Skin of body (tissue), 2 donors: ENCODE data around the gene MCU. TPM values are rescaled to one million over a fixed set of nuclear protein-coding genes. Genes with fewer than 3 reads are reported as not detected.
"Not testable (repeated sequence)": the region's sequence is repeated elsewhere in the genome, so short reads cannot be mapped to it uniquely, and the experiment has no call there.

ENCODE experiments used
- DNase-seq: peaks from one replicate; lab custom pipeline; 2025; lab: John Stamatoyannopoulos, UW
- total RNA-seq: library from RNA; depleted of rRNA; stranded (reverse); fragments of >200 nt; gene quantifications from one replicate; pipeline ENCODE4 v1.2.3, GENCODE V29; 2014

Gene MCU
- total RNA-seq, 1 donor from 2014 or later = 31.2 TPM

GRCh38 chr10:72686430-72686829, 5.5 kb upstream of the MCU start:
- DNase-seq = not testable (repeated sequence)

GRCh38 chr10:72687035-72687434, 4.9 kb upstream of the MCU start:
- no peak for DNase-seq

GRCh38 chr10:72688208-72688651, 3.7 kb upstream of the MCU start:
- no peak for DNase-seq

- DNase-seq = no peak
Observed at GRCh38 chr10:72689660-72690059, 2.3 kb upstream of the MCU start.

GRCh38 chr10:72690071-72690755, 1.7 kb upstream of the MCU start:
- no peak for DNase-seq

GRCh38 chr10:72691470-72691862, 477 bp upstream of the MCU start:
- no peak for DNase-seq

GRCh38 chr10:72692744-72692993, 726 bp downstream of the MCU start:
- no peak for DNase-seq

GRCh38 chr10:72692994-72693781, 1.2 kb downstream of the MCU start:
- no peak for DNase-seq

- DNase-seq = peak; percentile 16
Observed at GRCh38 chr10:72694476-72695369, 2.8 kb downstream of the MCU start.

- no peak for DNase-seq
Observed at GRCh38 chr10:72695496-72695895, 3.6 kb downstream of the MCU start.

GRCh38 chr10:72697716-72698115, 5.8 kb downstream of the MCU start:
- DNase-seq = no peak

GRCh38 chr10:72702465-72702864, 10.5 kb downstream of the MCU start:
- not testable (repeated sequence) for DNase-seq

- no peak for DNase-seq
Observed at GRCh38 chr10:72702868-72703581, 11.1 kb downstream of the MCU start.

GRCh38 chr10:72704117-72704516, 12.2 kb downstream of the MCU start:
- no peak for DNase-seq

- peak; percentile 63 for DNase-seq
Observed at GRCh38 chr10:72709041-72709440, 17.1 kb downstream of the MCU start.

- no peak for DNase-seq
Observed at GRCh38 chr10:72712136-72712535, 20.2 kb downstream of the MCU start.

- no peak for DNase-seq
Observed at GRCh38 chr10:72719941-72720592, 28.1 kb downstream of the MCU start.

- DNase-seq = no peak
Observed at GRCh38 chr10:72720814-72721660, 29.1 kb downstream of the MCU start.

GRCh38 chr10:72727130-72727529, 35.2 kb downstream of the MCU start:
- DNase-seq = peak; percentile 9

GRCh38 chr10:72728462-72728861, 36.5 kb downstream of the MCU start:
- DNase-seq = no peak
